LHCN-M2 (cell line): ENCODE measurements around the gene RAPSN. TPM values are rescaled to one million over a fixed set of nuclear protein-coding genes. Genes with fewer than 3 reads are reported as not detected.

Source experiments
- DNase-seq: peaks from one replicate; pipeline ENCODE4 v3.0.0-alpha.2; 2012; ENCODE audit warnings: low read depth
- total RNA-seq: library from RNA; depleted of rRNA; stranded (reverse); fragments of >200 nt; gene quantifications from 2 replicates; pipeline ENCODE4 v1.2.3, GENCODE V29; 2014; rRNA removed

Gene RAPSN
- total RNA-seq, 1 experiment from 2014 or later: 159 TPM

GRCh38 chr11:47391077-47391583 lies 57.8 kb downstream of the RAPSN start:
- DNase-seq: no peak

GRCh38 chr11:47390422-47390760 lies 58.5 kb downstream of the RAPSN start:
- no peak for DNase-seq

- no peak for DNase-seq
Observed at GRCh38 chr11:47389577-47390421, 59.1 kb downstream of the RAPSN start.

- no peak for DNase-seq
Observed at GRCh38 chr11:47388697-47389576, 60.0 kb downstream of the RAPSN start.

- DNase-seq: no peak
Observed at GRCh38 chr11:47387944-47388696, 60.8 kb downstream of the RAPSN start.

Other genes starting within 250 kb of the RAPSN start
- 48.8 and 56.8 TPM in 2 replicates for gene DDB2, start 234.2 kb downstream of the RAPSN start, total RNA-seq
- 65.1 and 76.6 TPM in 2 replicates for gene ACP2, start 200.3 kb downstream of the RAPSN start, total RNA-seq
- 9.4 and 10.8 TPM in 2 replicates for gene NR1H3, start 191.1 kb downstream of the RAPSN start, total RNA-seq
- gene MADD, start 179.0 kb downstream of the RAPSN start, total RNA-seq: 23.4 and 23.8 TPM in 2 replicates
- gene MYBPC3, start 96.4 kb downstream of the RAPSN start, total RNA-seq: not detected in 2 replicates
- gene SPI1, start 70.6 kb downstream of the RAPSN start, total RNA-seq: not detected in 2 replicates
- gene SLC39A13, start 40.5 kb downstream of the RAPSN start, total RNA-seq: 157 and 159 TPM in 2 replicates
- 268 and 274 TPM in 2 replicates for gene PSMC3, start 22.7 kb downstream of the RAPSN start, total RNA-seq
- 39.8 and 47.5 TPM in 2 replicates for gene CELF1, start 104.0 kb upstream of the RAPSN start, total RNA-seq
- 88.1 and 94.3 TPM in 2 replicates for gene PTPMT1, start 116.5 kb upstream of the RAPSN start, total RNA-seq
- 25.3 and 30.4 TPM in 2 replicates for gene KBTBD4, start 129.8 kb upstream of the RAPSN start, total RNA-seq
- 83.5 and 104 TPM in 2 replicates for gene NDUFS3, start 129.9 kb upstream of the RAPSN start, total RNA-seq
- not detected in 2 replicates for gene FAM180B, start 137.5 kb upstream of the RAPSN start, total RNA-seq
- 0.19 TPM in 1 of 2 replicates, not detected in the other for gene C1QTNF4, start 145.3 kb upstream of the RAPSN start, total RNA-seq
- gene MTCH2, start 193.4 kb upstream of the RAPSN start, total RNA-seq: 142 and 143 TPM in 2 replicates